LoVo (cell line): ENCODE results near the gene FAT2.
"Not testable (repeated sequence)": the region's sequence is repeated elsewhere in the genome, so short reads cannot be mapped to it uniquely, and the experiment has no call there.

Experiments
- DNase-seq: peaks from one replicate; pipeline ENCODE4 v3.0.0-alpha.2; 2016; ENCODE audit warnings: low spot score

The FAT2 gene

GRCh38 chr5:151611127-151611775 is 20.1 kb upstream of the FAT2 start:
- DNase-seq: no peak

- DNase-seq: no peak
Measured at GRCh38 chr5:151608522-151608921, 17.4 kb upstream of the FAT2 start.

GRCh38 chr5:151607304-151607703 is 16.2 kb upstream of the FAT2 start:
- no peak for DNase-seq

- no peak for DNase-seq
Measured at GRCh38 chr5:151605559-151605958, 14.4 kb upstream of the FAT2 start.

- DNase-seq: no peak
Measured at GRCh38 chr5:151602806-151603205, 11.7 kb upstream of the FAT2 start.

- DNase-seq: no peak
Measured at GRCh38 chr5:151601391-151601790, 10.3 kb upstream of the FAT2 start.

- no peak for DNase-seq
Measured at GRCh38 chr5:151600069-151600665, 9.0 kb upstream of the FAT2 start.

GRCh38 chr5:151598984-151599383 is 7.9 kb upstream of the FAT2 start:
- no peak for DNase-seq

- no peak for DNase-seq
Measured at GRCh38 chr5:151598549-151598948, 7.4 kb upstream of the FAT2 start.

GRCh38 chr5:151597749-151598148 is 6.6 kb upstream of the FAT2 start:
- DNase-seq: no peak

GRCh38 chr5:151596828-151597539 is 5.9 kb upstream of the FAT2 start:
- DNase-seq: no peak

- no peak for DNase-seq
Measured at GRCh38 chr5:151595411-151595826, 4.3 kb upstream of the FAT2 start.

GRCh38 chr5:151592855-151593408 is 1.8 kb upstream of the FAT2 start:
- DNase-seq: no peak

GRCh38 chr5:151589878-151590570 is 1.1 kb downstream of the FAT2 start:
- DNase-seq: no peak

GRCh38 chr5:151587796-151588555 is 3.2 kb downstream of the FAT2 start:
- no peak for DNase-seq

- no peak for DNase-seq
Measured at GRCh38 chr5:151585970-151586369, 5.2 kb downstream of the FAT2 start.

- not testable (repeated sequence) for DNase-seq
Measured at GRCh38 chr5:151585344-151585743, 5.8 kb downstream of the FAT2 start.

- DNase-seq: no peak
Measured at GRCh38 chr5:151584057-151584937, 6.8 kb downstream of the FAT2 start.

- no peak for DNase-seq
Measured at GRCh38 chr5:151581812-151582583, 9.1 kb downstream of the FAT2 start.

- no peak for DNase-seq
Measured at GRCh38 chr5:151581347-151581746, 9.8 kb downstream of the FAT2 start.
